GM23248 (cell line): ENCODE measurements around the gene TSPAN3.

Experiments used
- EZH2 ChIP-seq: fragments of 200-600 bp; sonication (generic); IDR thresholded peaks from 2 replicates; pipeline ENCODE4 v1.6.1; 2018; ENCODE audit warnings: antibody characterized with exemption, mild to moderate bottlenecking; ENCODE audit not compliant: insufficient read depth, poor library complexity, severe bottlenecking
- EZH2phosphoT487 ChIP-seq: fragments of 200-600 bp; sonication (generic); IDR thresholded peaks from 2 replicates; pipeline ENCODE4 v1.6.1; 2018; ENCODE audit warnings: antibody characterized with exemption, moderate library complexity, mild to moderate bottlenecking, low read depth; ENCODE audit not compliant: insufficient read depth

DNA sequence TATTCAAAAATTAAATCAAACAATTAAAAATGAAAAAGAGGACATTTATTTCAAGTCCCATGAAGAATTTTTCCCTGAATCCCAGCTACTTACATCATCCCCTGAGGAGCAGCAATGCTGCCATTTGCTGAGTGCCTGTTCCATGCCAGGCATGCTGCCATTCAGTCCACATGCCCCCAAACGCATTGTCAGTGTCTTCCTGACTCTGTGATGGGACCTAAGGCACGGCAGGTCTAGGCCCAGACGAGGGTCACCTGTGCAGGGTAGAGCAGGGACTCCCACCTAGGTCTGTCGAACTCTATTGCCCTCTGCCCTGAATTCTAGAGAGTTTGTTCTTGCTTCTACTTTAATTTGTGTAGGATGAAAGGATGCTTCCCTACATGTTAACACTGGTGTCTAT, 68.9 kb downstream of the TSPAN3 start:
- TF ChIP-seq EZH2 (no peak), EZH2phosphoT487 (no peak)
